HepG2 (cell line): ENCODE measurements around the gene LYSET. TPM values are rescaled to one million over a fixed set of nuclear protein-coding genes. Genes with fewer than 3 reads are reported as not detected.
A peak's percentile ranks its signal among the peaks of the same experiment; 100 is the strongest.

Source experiments
- AGO1 ChIP-seq: fragments of 200-400 bp; formaldehyde crosslinking; IDR thresholded peaks from 2 replicates; pipeline ENCODE4 v1.6.1; 2017; ENCODE audit warnings: mild to moderate bottlenecking, low read depth, low read length, moderate library complexity; ENCODE audit not compliant: poor library complexity, severe bottlenecking
- CENPBD1 ChIP-seq: sonication (generic); formaldehyde crosslinking; IDR thresholded peaks from 2 replicates; pipeline ENCODE4 v1.8.0; 2022; ENCODE audit warnings: missing genetic modification reagents, low read depth, mild to moderate bottlenecking, borderline replicate concordance
- HNF4A ChIP-seq: sonication (generic); formaldehyde crosslinking; IDR thresholded peaks from 2 replicates; pipeline ENCODE4 v1.4.0; 2020; ENCODE audit warnings: missing genetic modification reagents
- KLF11 ChIP-seq: IDR thresholded peaks from 2 replicates; pipeline ENCODE4 v1.6.1; 2016; ENCODE audit warnings: missing compliant biosample characterization
- KLF6 ChIP-seq: IDR thresholded peaks from 2 replicates; pipeline ENCODE4 v1.8.0; 2016; ENCODE audit warnings: missing biosample characterization, missing genetic modification reagents
- KMT2B ChIP-seq: IDR thresholded peaks from 2 replicates; pipeline ENCODE4 v1.6.1; 2016; ENCODE audit warnings: missing genetic modification reagents, missing compliant biosample characterization
- MXD1 ChIP-seq: sonication (generic); formaldehyde crosslinking; IDR thresholded peaks from 2 replicates; pipeline ENCODE4 v1.4.0; 2020; ENCODE audit warnings: mild to moderate bottlenecking, missing genetic modification reagents
- SNRNP70 ChIP-seq: fragments of 200-400 bp; formaldehyde crosslinking; IDR thresholded peaks from 2 replicates; pipeline ENCODE4 v1.6.1; 2017; ENCODE audit warnings: mild to moderate bottlenecking, low read depth, low read length, moderate library complexity
- SSRP1 ChIP-seq: IDR thresholded peaks from 2 replicates; pipeline ENCODE4 v1.6.1; 2016; ENCODE audit warnings: control low read depth
- U2AF1 ChIP-seq: fragments of 200-400 bp; formaldehyde crosslinking; optimal IDR thresholded peaks from 2 replicates; pipeline ENCODE3; 2017; ENCODE audit warnings: mild to moderate bottlenecking, low read depth, low read length
- ZBTB44 ChIP-seq: sonication (generic); formaldehyde crosslinking; IDR thresholded peaks from 2 replicates; pipeline ENCODE4 v1.4.0; 2020; ENCODE audit warnings: missing genetic modification reagents
- ZNF10 ChIP-seq: sonication (generic); formaldehyde crosslinking; IDR thresholded peaks from 2 replicates; pipeline ENCODE4 v1.4.0; 2020; ENCODE audit warnings: mild to moderate bottlenecking, low read depth, missing genetic modification reagents, borderline replicate concordance
- ZNF337 ChIP-seq: sonication (generic); formaldehyde crosslinking; IDR thresholded peaks from 2 replicates; pipeline ENCODE4 v1.5.1; 2020; ENCODE audit warnings: missing genetic modification reagents, low read depth, mild to moderate bottlenecking, borderline replicate concordance
- ZNF580 ChIP-seq: IDR thresholded peaks from 2 replicates; pipeline ENCODE4 v1.6.1; 2016; ENCODE audit warnings: low read depth, borderline replicate concordance
- polyA plus RNA-seq, 8 experiments: library from polyadenylated mRNA; depleted of rRNA in 3 of 8; stranded (reverse) in 7 of 8; unstranded in 1 of 8; fragments of >200 nt; fragmentation: Illumina TruSeq in 4 of 8; extraction: Trizol in 4 of 8; gene quantifications; 2 replicates each; pipeline versions ENCODE4 v1.2.1 to v1.2.3, GENCODE V29; 2011 to 2016; ENCODE audit warnings: low read depth in 4 of 8, missing spikeins in 1 of 8, mixed read lengths in 1 of 8; ENCODE audit not compliant: insufficient read depth in 1 of 8
- total RNA-seq, 5 experiments: library from RNA; depleted of rRNA; stranded (reverse); fragments of >200 nt; fragmentation: Illumina TruSeq; extraction: Trizol; gene quantifications; 2 replicates each; pipeline ENCODE4 v1.2.3, GENCODE V29; 2016; ENCODE audit warnings: low read depth in 1 of 5
- TF ChIP-seq, protein P1 (sequence below): sonication (generic); formaldehyde crosslinking; IDR thresholded peaks from 2 replicates; pipeline ENCODE4 v1.9.0; 2021; ENCODE audit warnings: missing genetic modification reagents, borderline replicate concordance
- TF ChIP-seq, protein P2 (sequence below): sonication (generic); formaldehyde crosslinking; IDR thresholded peaks from 2 replicates; pipeline ENCODE4 v1.4.0; 2020; ENCODE audit warnings: low read depth, mild to moderate bottlenecking, missing genetic modification reagents
- TF ChIP-seq, protein P3 (sequence below): sonication (generic); formaldehyde crosslinking; IDR thresholded peaks from 2 replicates; pipeline ENCODE4 v1.4.0; 2020; ENCODE audit warnings: mild to moderate bottlenecking, missing genetic modification reagents

LYSET gene
- total and polyA plus RNA-seq, 2 of the 13 experiments (the other 11 are each of a cell fraction or from before 2014, with no cell fraction given) = 19.1 to 36.6 TPM

DNA sequence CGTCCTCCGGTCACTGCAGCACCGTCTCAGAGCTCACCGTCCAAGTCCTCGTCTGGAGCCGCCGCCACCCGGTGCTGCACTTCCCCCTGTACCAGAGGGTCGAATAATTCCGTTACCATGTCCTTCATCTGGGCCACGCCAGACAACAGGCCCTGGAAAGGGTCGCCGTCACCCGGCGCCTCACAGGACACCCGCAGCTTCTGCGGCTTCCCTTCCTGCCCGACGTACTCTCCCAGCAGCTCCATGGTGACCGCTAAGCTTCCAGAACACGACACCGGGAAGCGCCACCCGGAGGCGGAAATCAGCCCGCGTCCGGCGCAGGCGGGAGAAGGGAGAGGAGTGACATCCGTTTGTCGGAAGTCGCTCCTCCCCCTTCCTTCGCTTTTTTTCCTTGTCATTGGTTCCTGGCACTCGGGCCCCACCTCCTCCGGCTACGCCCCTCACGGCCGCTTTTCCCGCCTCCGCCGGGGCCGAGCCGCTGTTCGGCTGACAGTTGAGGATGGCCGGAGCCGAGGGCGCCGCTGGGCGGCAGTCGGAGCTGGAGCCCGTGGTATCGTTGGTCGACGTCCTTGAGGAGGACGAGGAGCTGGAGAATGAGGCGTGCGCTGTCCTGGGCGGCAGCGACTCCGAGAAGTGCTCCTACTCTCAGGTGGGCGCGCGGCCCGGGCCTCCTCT, 21.8 kb downstream of the LYSET start, which contains the start of the genes GON7 and UBR7 (continued):
- TF ChIP-seq ZBTB44 (no peak), SNRNP70 (no peak), AGO1 (peak; percentile 77), ZNF10 (no peak), ZNF580 (CRISPR knock-in tag) (no peak), KMT2B (CRISPR knock-in tag) (peak; percentile 91), KLF6 (CRISPR knock-in tag) (peak; percentile 68; the same call in 1 of the 2 replicates), ZNF337 (CRISPR knock-in tag) (no peak), U2AF1 (no peak), CENPBD1 (CRISPR knock-in tag) (no peak), MXD1 (CRISPR knock-in tag) (peak; percentile 50; the same call in 1 of the 2 replicates), SSRP1 (CRISPR knock-in tag) (no peak), KLF11 (CRISPR knock-in tag) (peak; percentile 71; the same call in 1 of the 2 replicates), HNF4A (no peak)
- TF ChIP-seq, protein P1, sequence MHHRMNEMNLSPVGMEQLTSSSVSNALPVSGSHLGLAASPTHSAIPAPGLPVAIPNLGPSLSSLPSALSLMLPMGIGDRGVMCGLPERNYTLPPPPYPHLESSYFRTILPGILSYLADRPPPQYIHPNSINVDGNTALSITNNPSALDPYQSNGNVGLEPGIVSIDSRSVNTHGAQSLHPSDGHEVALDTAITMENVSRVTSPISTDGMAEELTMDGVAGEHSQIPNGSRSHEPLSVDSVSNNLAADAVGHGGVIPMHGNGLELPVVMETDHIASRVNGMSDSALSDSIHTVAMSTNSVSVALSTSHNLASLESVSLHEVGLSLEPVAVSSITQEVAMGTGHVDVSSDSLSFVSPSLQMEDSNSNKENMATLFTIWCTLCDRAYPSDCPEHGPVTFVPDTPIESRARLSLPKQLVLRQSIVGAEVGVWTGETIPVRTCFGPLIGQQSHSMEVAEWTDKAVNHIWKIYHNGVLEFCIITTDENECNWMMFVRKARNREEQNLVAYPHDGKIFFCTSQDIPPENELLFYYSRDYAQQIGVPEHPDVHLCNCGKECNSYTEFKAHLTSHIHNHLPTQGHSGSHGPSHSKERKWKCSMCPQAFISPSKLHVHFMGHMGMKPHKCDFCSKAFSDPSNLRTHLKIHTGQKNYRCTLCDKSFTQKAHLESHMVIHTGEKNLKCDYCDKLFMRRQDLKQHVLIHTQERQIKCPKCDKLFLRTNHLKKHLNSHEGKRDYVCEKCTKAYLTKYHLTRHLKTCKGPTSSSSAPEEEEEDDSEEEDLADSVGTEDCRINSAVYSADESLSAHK (CRISPR knock-in tag) = no peak
- TF ChIP-seq, protein P2, sequence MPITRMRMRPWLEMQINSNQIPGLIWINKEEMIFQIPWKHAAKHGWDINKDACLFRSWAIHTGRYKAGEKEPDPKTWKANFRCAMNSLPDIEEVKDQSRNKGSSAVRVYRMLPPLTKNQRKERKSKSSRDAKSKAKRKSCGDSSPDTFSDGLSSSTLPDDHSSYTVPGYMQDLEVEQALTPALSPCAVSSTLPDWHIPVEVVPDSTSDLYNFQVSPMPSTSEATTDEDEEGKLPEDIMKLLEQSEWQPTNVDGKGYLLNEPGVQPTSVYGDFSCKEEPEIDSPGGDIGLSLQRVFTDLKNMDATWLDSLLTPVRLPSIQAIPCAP (CRISPR knock-in tag) = no peak
- TF ChIP-seq, protein P3, sequence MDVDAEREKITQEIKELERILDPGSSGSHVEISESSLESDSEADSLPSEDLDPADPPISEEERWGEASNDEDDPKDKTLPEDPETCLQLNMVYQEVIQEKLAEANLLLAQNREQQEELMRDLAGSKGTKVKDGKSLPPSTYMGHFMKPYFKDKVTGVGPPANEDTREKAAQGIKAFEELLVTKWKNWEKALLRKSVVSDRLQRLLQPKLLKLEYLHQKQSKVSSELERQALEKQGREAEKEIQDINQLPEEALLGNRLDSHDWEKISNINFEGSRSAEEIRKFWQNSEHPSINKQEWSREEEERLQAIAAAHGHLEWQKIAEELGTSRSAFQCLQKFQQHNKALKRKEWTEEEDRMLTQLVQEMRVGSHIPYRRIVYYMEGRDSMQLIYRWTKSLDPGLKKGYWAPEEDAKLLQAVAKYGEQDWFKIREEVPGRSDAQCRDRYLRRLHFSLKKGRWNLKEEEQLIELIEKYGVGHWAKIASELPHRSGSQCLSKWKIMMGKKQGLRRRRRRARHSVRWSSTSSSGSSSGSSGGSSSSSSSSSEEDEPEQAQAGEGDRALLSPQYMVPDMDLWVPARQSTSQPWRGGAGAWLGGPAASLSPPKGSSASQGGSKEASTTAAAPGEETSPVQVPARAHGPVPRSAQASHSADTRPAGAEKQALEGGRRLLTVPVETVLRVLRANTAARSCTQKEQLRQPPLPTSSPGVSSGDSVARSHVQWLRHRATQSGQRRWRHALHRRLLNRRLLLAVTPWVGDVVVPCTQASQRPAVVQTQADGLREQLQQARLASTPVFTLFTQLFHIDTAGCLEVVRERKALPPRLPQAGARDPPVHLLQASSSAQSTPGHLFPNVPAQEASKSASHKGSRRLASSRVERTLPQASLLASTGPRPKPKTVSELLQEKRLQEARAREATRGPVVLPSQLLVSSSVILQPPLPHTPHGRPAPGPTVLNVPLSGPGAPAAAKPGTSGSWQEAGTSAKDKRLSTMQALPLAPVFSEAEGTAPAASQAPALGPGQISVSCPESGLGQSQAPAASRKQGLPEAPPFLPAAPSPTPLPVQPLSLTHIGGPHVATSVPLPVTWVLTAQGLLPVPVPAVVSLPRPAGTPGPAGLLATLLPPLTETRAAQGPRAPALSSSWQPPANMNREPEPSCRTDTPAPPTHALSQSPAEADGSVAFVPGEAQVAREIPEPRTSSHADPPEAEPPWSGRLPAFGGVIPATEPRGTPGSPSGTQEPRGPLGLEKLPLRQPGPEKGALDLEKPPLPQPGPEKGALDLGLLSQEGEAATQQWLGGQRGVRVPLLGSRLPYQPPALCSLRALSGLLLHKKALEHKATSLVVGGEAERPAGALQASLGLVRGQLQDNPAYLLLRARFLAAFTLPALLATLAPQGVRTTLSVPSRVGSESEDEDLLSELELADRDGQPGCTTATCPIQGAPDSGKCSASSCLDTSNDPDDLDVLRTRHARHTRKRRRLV (CRISPR knock-in tag) = 0 out of 2 replicates have a peak, but pooled peaks have one; percentile 58
